Astrocyte of the spinal cord (primary cell): ENCODE measurements around the gene PTPRN2.
"Not testable (repeated sequence)": the region's sequence is repeated elsewhere in the genome, so short reads cannot be mapped to it uniquely, and the experiment has no call there.

Experiments
- DNase-seq: peaks from one replicate; pipeline ENCODE4 v3.0.0; 2011; ENCODE audit warnings: low read depth, low spot score
- H3K4me3 ChIP-seq: 2 replicates; pipeline ENCODE4 v1.5.1; 2011; ENCODE audit warnings: low read depth, mild to moderate bottlenecking, low read length, moderate library complexity
- CTCF ChIP-seq: IDR thresholded peaks from 2 replicates; pipeline ENCODE4 v1.5.1; 2012; ENCODE audit warnings: low read depth, mild to moderate bottlenecking, low read length, inconsistent platforms
- in situ Hi-C: cut with HindIII; loops from 2 replicates; pipeline ENCODE4 v1.10.0; 2017; ENCODE audit warnings: low sequenced_read_pairs

Gene PTPRN2

GRCh38 chr7:158042156-158042880 is 545.3 kb downstream of the PTPRN2 start:
- no peak for DNase-seq
- in situ Hi-C loops: no loop called here
- H3K4me3 ChIP-seq: no peak overlapping the region
- TF ChIP-seq CTCF: no peak

GRCh38 chr7:158040199-158040598 is 547.4 kb downstream of the PTPRN2 start:
- no peak for DNase-seq
- no peak for TF ChIP-seq CTCF
- H3K4me3 ChIP-seq: no peak overlapping the region
- in situ Hi-C loops: no loop called here

- TF ChIP-seq CTCF: no peak
- no peak for DNase-seq
- H3K4me3 ChIP-seq: no peak overlapping the region
- in situ Hi-C loops: no loop called here
Observed at GRCh38 chr7:158039270-158039669, 548.4 kb downstream of the PTPRN2 start.

- no peak overlapping the region for H3K4me3 ChIP-seq
- TF ChIP-seq CTCF: no peak
- DNase-seq: no peak
- in situ Hi-C loops: no loop called here
Observed at GRCh38 chr7:158037211-158037610, 550.4 kb downstream of the PTPRN2 start.

GRCh38 chr7:158035343-158035742 is 552.3 kb downstream of the PTPRN2 start:
- no peak for DNase-seq
- in situ Hi-C loops: no loop called here
- no peak for TF ChIP-seq CTCF

GRCh38 chr7:158034571-158034970 is 553.1 kb downstream of the PTPRN2 start:
- H3K4me3 ChIP-seq: no peak overlapping the region
- no peak for DNase-seq
- TF ChIP-seq CTCF: no peak
- in situ Hi-C loops: no loop called here

More at GRCh38 chr7:158035343-158035742, 552.3 kb downstream of the PTPRN2 start:
- no peak overlapping the region for H3K4me3 ChIP-seq

GRCh38 chr7:158033925-158034324 is 553.7 kb downstream of the PTPRN2 start:
- H3K4me3 ChIP-seq, DNase-seq, in situ Hi-C loops: not testable (repeated sequence)
